K562 (cell line): ENCODE measurements around the gene WDR93. TPM values are rescaled to one million over a fixed set of nuclear protein-coding genes. Genes with fewer than 3 reads are reported as not detected.
A peak's percentile ranks its signal among the peaks of the same experiment; 100 is the strongest.

ENCODE experiments used
- ATAC-seq: fragments of 200-7000 bp; cut with Tn5 transposase; 3 replicates; pipeline ENCODE4 v1.9.1; 2020; ENCODE audit warnings: moderate library complexity
- BruUV-seq: library from RNA; stranded (reverse); fragments of 400-500 nt; replicated peaks from 2 replicates; lab custom pipeline; 2021; lab: Mats Ljungman, UMichigan
- CTCF ChIA-PET: fragments of 300-600 bp; formaldehyde crosslinking; extraction: SDS; loops from one replicate; lab custom pipeline; 2021; ENCODE audit warnings: low intra/inter-chr PET ratio; lab: Yijun Ruan, JAX
- POLR2A ChIA-PET: fragments of 300-600, 350-650 bp; sonication (Branson Sonifier 250); formaldehyde crosslinking; extraction: SDS; loops from one replicate; lab custom pipeline; 2021; ENCODE audit warnings: antibody characterized with exemption, inconsistent platforms; lab: Yijun Ruan, JAX
- DNase-seq, 4 experiments: peaks; one replicate each; pipeline versions ENCODE4 v3.0.0 to v3.0.0-alpha.2; 2011 to 2018; ENCODE audit warnings: low spot score in 3 of 4, mixed read lengths in 3 of 4; ENCODE audit errors: extremely low read depth in 1 of 4
- FAIRE-seq: peaks from 2 replicates; lab custom pipeline; 2011; peaks lifted over from hg19 to GRCh38; lab: Jason Lieb, UNC
- H2AFZ ChIP-seq: 2 replicates; pipeline ENCODE4 v1.6.0; 2011; ENCODE audit warnings: low read depth, low read length, control low read depth, inconsistent platforms
- H3K27ac ChIP-seq: fragments of 200-600 bp; 3 replicates; pipeline ENCODE4 v1.8.0; 2011; ENCODE audit warnings: low read depth, mild to moderate bottlenecking, control low read depth, inconsistent platforms, low read length, moderate library complexity, mixed read lengths; ENCODE audit errors: extremely low read depth
- H3K27me3 ChIP-seq, 2 experiments: fragments of 300-600 bp in 1 of 2; 2 replicates in 1 of 2; 3 replicates in 1 of 2; pipeline versions ENCODE4 v1.6.0 to v1.8.0; 2011; ENCODE audit warnings: inconsistent platforms in 2 of 2, low read length in 2 of 2, mild to moderate bottlenecking in 1 of 2, mixed read lengths in 1 of 2, moderate library complexity in 1 of 2; ENCODE audit not compliant: control insufficient read depth in 2 of 2, insufficient read depth in 2 of 2
- H3K36me3 ChIP-seq: fragments of 300-600 bp; 3 replicates; pipeline ENCODE4 v1.8.0; 2011; ENCODE audit warnings: mild to moderate bottlenecking, low read length, inconsistent platforms; ENCODE audit not compliant: control insufficient read depth, insufficient read depth
- H3K4me1 ChIP-seq, 2 experiments: fragments of 200-600 bp in 1 of 2; replicated peaks in 1 of 2; 2 replicates in 1 of 2; 3 replicates in 1 of 2; pipeline versions ENCODE4 v1.5.1 to v1.8.0; 2011; ENCODE audit warnings: inconsistent platforms in 2 of 2, low read length in 2 of 2, mild to moderate bottlenecking in 1 of 2, mixed read lengths in 1 of 2, moderate library complexity in 1 of 2; ENCODE audit not compliant: control insufficient read depth in 2 of 2, insufficient read depth in 2 of 2
- H3K4me2 ChIP-seq: 2 replicates; pipeline ENCODE4 v1.6.1; 2011; ENCODE audit warnings: low read length, control low read depth, inconsistent platforms, mixed read lengths; ENCODE audit not compliant: insufficient read depth
- H3K4me3 ChIP-seq: fragments of 200-600 bp; sonication (generic), shearing (Covaris generic); 2 replicates; pipeline ENCODE4 v1.5.1; 2016; ENCODE audit warnings: control low read depth, inconsistent platforms
- H3K79me2 ChIP-seq: fragments of 200-600 bp; 3 replicates; pipeline ENCODE4 v1.8.0; 2011; ENCODE audit warnings: low read length, inconsistent platforms; ENCODE audit not compliant: control insufficient read depth, insufficient read depth
- H3K9ac ChIP-seq, 2 experiments: 2 replicates each; pipeline versions ENCODE4 v1.6.0 to v1.6.1; 2011; ENCODE audit warnings: low read depth in 2 of 2, low read length in 2 of 2, control low read depth in 1 of 2, inconsistent platforms in 1 of 2, mild to moderate bottlenecking in 1 of 2, mixed read lengths in 1 of 2; ENCODE audit not compliant: insufficient read depth in 1 of 2
- H3K9me1 ChIP-seq: one replicate; pipeline ENCODE4 v1.6.0; 2011; ENCODE audit warnings: inconsistent platforms, mild to moderate bottlenecking, low read length, moderate library complexity; ENCODE audit not compliant: control insufficient read depth, insufficient read depth
- H3K9me3 ChIP-seq: replicated peaks from 2 replicates; pipeline ENCODE4 v1.5.1; 2011; ENCODE audit warnings: low read depth, low read length, inconsistent platforms; ENCODE audit not compliant: control insufficient read depth, insufficient read depth
- H4K20me1 ChIP-seq: replicated peaks from 2 replicates; pipeline ENCODE4 v1.6.1; 2011; ENCODE audit warnings: low read length, inconsistent platforms, mixed read lengths; ENCODE audit not compliant: control insufficient read depth, insufficient read depth
- CREM ChIP-seq: IDR thresholded peaks from 2 replicates; pipeline ENCODE4 v1.6.1; 2014; ENCODE audit warnings: antibody characterized with exemption, low read depth
- CTBP1 ChIP-seq: fragments of 450-650 bp; IDR thresholded peaks from 2 replicates; pipeline ENCODE4 v1.6.1; 2016; ENCODE audit warnings: borderline replicate concordance
- DIDO1 ChIP-seq: fragments of 450-650 bp; IDR thresholded peaks from 2 replicates; pipeline ENCODE4 v1.6.1; 2016; ENCODE audit warnings: low read depth, missing biosample characterization, missing genetic modification characterization
- HBP1 ChIP-seq: fragments of 450-650 bp; formaldehyde crosslinking; IDR thresholded peaks from 2 replicates; pipeline ENCODE4 v1.4.0; 2022; ENCODE audit warnings: missing genetic modification characterization
- KLF16 ChIP-seq: IDR thresholded peaks from 2 replicates; pipeline ENCODE4 v1.6.1; 2016; ENCODE audit warnings: antibody characterized with exemption
- LCOR ChIP-seq: sonication (generic); formaldehyde crosslinking; IDR thresholded peaks from 2 replicates; pipeline ENCODE4 v1.8.0; 2022; ENCODE audit warnings: mild to moderate bottlenecking, missing genetic modification reagents
- RAD21 ChIP-seq, 2 experiments: fragments of 250-450 bp in 1 of 2; fragments of 450-650 bp in 1 of 2; sonication (Bioruptor Pico) in 1 of 2; formaldehyde crosslinking in 1 of 2; IDR thresholded peaks in 1 of 2; conservative IDR thresholded peaks in 1 of 2; 2 replicates each; pipeline versions ENCODE4 v1.4.0 to v1.8.0; 2020 to 2022; ENCODE audit warnings: mild to moderate bottlenecking in 2 of 2, moderate library complexity in 1 of 2
- RB1 ChIP-seq: fragments of 450-650 bp; IDR thresholded peaks from 2 replicates; pipeline ENCODE4 v1.6.1; 2017; ENCODE audit warnings: low read depth, mild to moderate bottlenecking
- SFPQ ChIP-seq: fragments of 200-400 bp; formaldehyde crosslinking; IDR thresholded peaks from 2 replicates; pipeline ENCODE4 v1.6.1; 2017; ENCODE audit warnings: mild to moderate bottlenecking, low read depth, low read length, moderate library complexity
- SMAD4 ChIP-seq: fragments of 250-450 bp; sonication (Bioruptor Pico); conservative IDR thresholded peaks from 2 replicates; pipeline ENCODE4 v1.8.0; 2021; ENCODE audit warnings: inconsistent platforms, mild to moderate bottlenecking, moderate library complexity
- YBX1 ChIP-seq: fragments of 450-650 bp; IDR thresholded peaks from 2 replicates; pipeline ENCODE4 v1.7.1; 2016; ENCODE audit warnings: mild to moderate bottlenecking
- ZHX1 ChIP-seq: fragments of 150-350 bp; conservative IDR thresholded peaks from 2 replicates; pipeline ENCODE4 v1.6.1; 2014; ENCODE audit warnings: low read length
- WGBS: fragments of 100-300 bp; shearing (Covaris generic); methylation state at CpG from one replicate; pipeline ENCODE4 v1.1.6; 2016; ENCODE audit warnings: low coverage, mixed read lengths; ENCODE audit not compliant: insufficient coverage; ENCODE audit errors: missing lambda C conversion rate; 5-methylcytosine and 5-hydroxymethylcytosine counted together
- in situ Hi-C: fragments of 300-500 bp; cut with MboI; formaldehyde crosslinking; loops from 4 replicates; pipeline ENCODE4 v1.15.0; 2018; ENCODE audit warnings: inconsistent platforms, mixed read lengths
- intact Hi-C: fragments of 100-400 bp; cut with micrococcal nuclease; formaldehyde crosslinking; loops from 2 replicates; pipeline ENCODE4 v1.14.2; 2022
- polyA plus RNA-seq, 8 experiments: library from polyadenylated mRNA; depleted of rRNA in 4 of 8; stranded (reverse) in 5 of 8; unstranded in 3 of 8; fragments of >200 nt; fragmentation: Nextera tagmentation in 2 of 8; fragmentation: Illumina TruSeq in 1 of 8; extraction: Ambion mirVana in 2 of 8; extraction: Trizol in 1 of 8; gene quantifications; 2 replicates each; pipeline versions ENCODE4 v1.2.1 to v1.2.3, GENCODE V29; 2011 to 2014; ENCODE audit warnings: inconsistent platforms in 1 of 8, missing spikeins in 1 of 8
- total RNA-seq, 7 experiments: library from RNA; depleted of rRNA in 6 of 7; stranded (reverse); fragments of >200 nt in 6 of 7; fragmentation: Illumina TruSeq in 2 of 7; extraction: Trizol in 2 of 7; gene quantifications; 2 replicates each; pipeline versions ENCODE4 v1.2.1 to v1.2.3, GENCODE V29; 2011 to 2021; ENCODE audit warnings: low replicate concordance in 1 of 7

The WDR93 gene
- total and polyA plus RNA-seq, 9 of the 15 experiments (the other 6 are each of a cell fraction or from before 2014, with no cell fraction given): not detected

DNA sequence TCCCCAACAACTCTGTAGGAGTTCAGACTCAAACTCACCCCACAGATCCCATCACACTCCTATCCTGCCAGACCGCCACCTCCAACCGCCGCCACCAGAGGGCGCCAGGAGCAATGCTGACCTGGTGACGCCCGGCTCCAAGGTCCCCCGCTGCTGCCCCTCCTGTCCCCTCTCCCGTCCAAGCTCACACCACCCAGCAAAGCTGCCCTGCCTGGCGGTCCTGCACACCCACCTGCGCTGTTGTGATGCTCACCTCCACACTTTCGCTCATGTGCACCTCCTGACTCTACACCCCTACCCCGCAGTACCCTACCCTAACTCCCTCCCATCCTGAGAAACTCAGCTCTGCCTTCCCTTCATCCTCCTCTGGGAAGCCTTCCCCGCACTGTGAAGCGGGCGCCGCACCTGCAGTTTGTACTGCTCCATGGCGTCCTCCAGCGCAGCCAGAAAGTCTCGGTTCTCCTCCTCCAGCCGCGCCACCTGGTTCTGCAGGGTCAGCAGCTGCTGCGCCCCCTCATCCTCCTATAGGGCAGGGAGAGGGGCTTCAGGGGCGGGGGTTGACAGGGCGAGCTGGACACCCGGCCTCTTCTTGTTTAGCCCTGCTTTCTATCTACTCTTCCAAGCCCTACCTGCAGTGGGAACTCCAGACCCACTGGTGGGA, 43.3 kb upstream of the WDR93 start:
- DNase-seq: peak; percentile 77 to 85 (median 84)
- Histone ChIP-seq H3K27ac (no peak overlapping the region), H3K27me3 (peaks cover 0 to 4% of the 10 kb centered on the region in 2 experiments; a peak in 1 of 5 replicates), H3K36me3 (no peaks in the 10 kb centered on the region), H4K20me1 (no peaks in the 10 kb centered on the region), H3K9ac (peak overlapping the region in 1 of 2 experiments; percentile 73; a peak in 2 of 4 replicates), H3K4me3 (no peak overlapping the region), H3K79me2 (no peaks in the 10 kb centered on the region), H3K9me1 (no peaks in the 10 kb centered on the region), H2AFZ (peak overlapping the region; percentile 56), H3K9me3 (no peaks in the 10 kb centered on the region), H3K4me2 (peak overlapping the region; percentile 65), H3K4me1 (peaks cover 0 to 14% of the 10 kb centered on the region in 2 experiments; a peak in 2 of 5 replicates)
- in situ Hi-C loops: no loop called here
- peak; percentile 97 for ATAC-seq
- 22% methylated on average over 24 of the region's 25 CpGs for WGBS
- intact Hi-C loops: no loop called here
- BruUV-seq: no TSS peak
- ChIA-PET CTCF (interaction anchor here (1.4 kb wide), 1 partner anchor 228 kb away, joined by 3 read pairs; no protein-coding TSS in a partner anchor), POLR2A (interaction anchor here (0.6 to 0.7 kb wide), 2 partner anchors 17 to 158 kb away, joined by 3 read pairs; no protein-coding TSS in a partner anchor)
- FAIRE-seq: peak; percentile 84
- no peak for TF ChIP-seq DIDO1 (tag)
- peak; percentile 68 for TF ChIP-seq CREM
- TF ChIP-seq SFPQ: no peak
- TF ChIP-seq LCOR (CRISPR knock-in tag): no peak
- TF ChIP-seq RB1: peak; percentile 17; the same call in 1 of the 2 replicates
- no peak for TF ChIP-seq ZHX1
- 0 out of 2 replicates have a peak, but pooled peaks have one; percentile 25 for TF ChIP-seq HBP1
- 0 out of 2 replicates have a peak, but pooled peaks have one; percentile 29 for TF ChIP-seq SMAD4 (CRISPR knock-in tag)
- TF ChIP-seq KLF16: 0 out of 2 replicates have a peak, but pooled peaks have one; percentile 32
- peak; percentile 47; the same call in 1 of the 2 replicates for TF ChIP-seq CTBP1
- peak; percentile 32 to 59; a peak in 2 of 4 replicates for TF ChIP-seq RAD21 (CRISPR knock-in tag; conservative IDR thresholded peaks at IDR 0.05 in 1 of 2, IDR thresholded peaks at IDR 0.05 in 1 of 2)
- TF ChIP-seq YBX1: no peak
